ENCODE results near the gene RIMBP3C.
"Not testable (repeated sequence)": the region's sequence is repeated elsewhere in the genome, so short reads cannot be mapped to it uniquely, and the experiment has no call there.

- not testable (repeated sequence) for TF ChIP-seq CTCF (IDR thresholded peaks at IDR 0.05; ENCODE audit: insufficient read depth, low read depth, low read length); EZH2 (IDR thresholded peaks at IDR 0.05; ENCODE audit: insufficient read depth, low read length)
Measured at GRCh38 chr22:21544432-21545322, 6.6 kb downstream of the RIMBP3C start.

Data from astrocyte (in vitro differentiated cells and primary cell).